GM19397 (cell line): Measurements from ENCODE around the gene UBE3D.
"Not testable (repeated sequence)": the region's sequence is repeated elsewhere in the genome, so short reads cannot be mapped to it uniquely, and the experiment has no call there.

Experiments used
- ATAC-seq: cut with Tn5 transposase; IDR thresholded peaks from one replicate; pipeline ENCODE4 v1.9.1; 2021; ENCODE audit warnings: mild to moderate bottlenecking, moderate library complexity; ENCODE audit not compliant: unreplicated experiment

Gene UBE3D

DNA sequence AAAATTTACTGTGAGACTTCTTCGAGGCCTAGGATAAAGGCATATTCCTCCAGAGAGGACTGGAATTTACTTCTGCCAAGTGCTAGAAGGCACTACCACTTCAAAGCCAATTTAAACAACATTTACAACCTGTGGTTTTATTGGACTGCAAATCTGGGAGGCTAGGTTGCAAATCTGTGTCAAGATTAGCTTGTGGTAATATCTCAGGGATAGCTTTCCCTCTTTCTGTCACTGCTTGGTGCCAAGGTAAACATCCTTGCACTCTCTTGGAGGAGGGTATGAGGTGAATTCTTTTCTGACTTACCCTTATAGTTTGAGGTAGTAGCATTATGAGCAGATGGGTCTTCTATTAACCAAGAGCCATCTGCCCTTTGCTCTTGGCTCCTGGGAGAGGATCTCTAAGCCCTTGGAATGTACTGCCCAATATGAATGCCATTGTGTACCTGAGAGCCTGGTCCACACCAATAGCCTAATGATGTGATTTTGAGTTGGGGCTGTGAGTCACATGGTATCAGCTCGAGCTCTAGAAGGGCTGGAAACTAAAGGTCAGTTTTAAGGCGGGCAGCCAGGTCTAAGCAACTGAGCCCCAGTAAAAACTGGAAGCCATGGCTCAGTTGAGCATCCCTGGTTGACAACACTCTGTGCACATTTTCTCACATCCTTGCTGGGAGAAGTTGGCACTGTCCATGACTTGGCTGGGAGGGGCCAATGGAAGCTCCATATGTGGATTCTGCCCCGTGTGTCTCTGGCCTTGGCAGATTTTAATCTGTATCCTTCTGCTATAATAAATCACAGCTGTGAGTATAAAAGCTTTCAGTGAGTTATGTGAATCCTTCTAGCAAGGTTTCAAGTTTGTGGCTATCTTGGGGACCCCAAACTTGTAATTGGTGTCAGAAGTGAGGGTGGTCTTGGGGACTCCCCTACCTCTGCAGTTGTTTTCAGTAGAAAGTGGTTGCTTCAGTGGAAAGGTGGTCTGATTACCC is 188.1 kb downstream of the UBE3D start:
- no peak for ATAC-seq

DNA sequence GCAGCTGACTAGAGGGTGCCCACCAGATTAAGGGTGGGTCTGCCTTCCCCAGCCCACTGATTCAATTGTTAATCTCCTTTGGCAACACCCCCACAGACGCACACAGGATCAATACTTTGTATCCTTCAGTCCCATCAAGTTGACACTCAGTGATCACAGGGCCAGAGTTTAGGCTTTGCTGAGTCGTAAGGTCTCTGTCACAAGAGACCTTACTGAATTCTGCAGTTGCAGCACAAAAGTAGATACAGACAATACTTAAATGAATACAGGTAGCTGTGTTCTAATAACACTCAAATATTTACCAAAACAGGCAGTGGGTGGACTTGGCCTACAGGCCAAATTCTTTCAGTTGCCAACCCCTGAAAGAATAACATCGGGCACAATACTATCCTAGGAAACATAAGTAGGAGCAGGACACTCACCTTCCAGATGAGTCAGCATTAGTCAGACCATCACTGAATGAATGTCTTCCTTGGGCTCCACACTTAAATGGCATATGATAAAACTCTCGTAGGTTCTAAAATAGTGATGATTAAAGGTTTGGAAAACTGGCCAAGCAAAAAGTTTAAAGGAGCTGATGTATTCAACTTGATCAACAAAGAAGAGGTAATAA is 190.0 kb downstream of the UBE3D start:
- no peak for ATAC-seq

DNA sequence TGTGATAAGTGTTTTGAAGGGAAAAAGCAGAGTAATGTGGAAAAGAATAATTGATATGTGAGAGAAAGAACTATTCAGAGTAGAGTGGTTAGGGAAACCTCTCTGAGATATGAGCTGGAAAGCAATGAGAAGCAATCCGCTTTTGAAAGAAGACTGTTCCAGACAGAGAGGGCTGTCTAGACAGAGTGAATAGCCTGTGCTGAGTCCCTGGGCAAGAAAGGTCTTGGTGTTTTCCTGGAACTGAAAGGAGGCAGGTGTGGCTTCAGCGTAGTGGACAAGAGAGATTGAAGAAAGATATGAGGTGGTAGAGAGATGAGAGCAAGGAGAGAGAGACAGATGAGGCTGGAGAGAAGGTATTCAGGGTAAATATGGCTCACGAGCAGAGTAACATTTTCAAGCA is 190.8 kb downstream of the UBE3D start:
- no peak for ATAC-seq

DNA sequence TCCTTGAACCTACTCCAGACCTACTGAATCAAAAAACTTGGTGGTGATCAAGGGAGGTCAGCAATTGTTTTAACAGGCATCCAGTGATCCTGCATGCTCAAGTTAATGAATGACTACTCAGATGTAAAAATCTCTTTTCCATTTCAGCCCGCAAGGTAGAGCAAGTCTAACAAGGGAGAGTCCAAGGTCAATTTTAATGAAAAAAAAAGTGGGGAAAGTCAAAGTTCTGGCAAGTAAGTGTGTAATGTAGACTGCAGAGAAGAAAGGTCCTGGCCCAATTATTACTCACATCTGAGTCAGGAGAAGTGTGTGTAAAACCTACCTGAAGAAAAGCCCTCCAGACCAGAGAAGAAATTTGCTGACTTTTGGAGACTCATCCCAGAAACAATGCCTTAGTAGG is 193.5 kb downstream of the UBE3D start:
- no peak for ATAC-seq

DNA sequence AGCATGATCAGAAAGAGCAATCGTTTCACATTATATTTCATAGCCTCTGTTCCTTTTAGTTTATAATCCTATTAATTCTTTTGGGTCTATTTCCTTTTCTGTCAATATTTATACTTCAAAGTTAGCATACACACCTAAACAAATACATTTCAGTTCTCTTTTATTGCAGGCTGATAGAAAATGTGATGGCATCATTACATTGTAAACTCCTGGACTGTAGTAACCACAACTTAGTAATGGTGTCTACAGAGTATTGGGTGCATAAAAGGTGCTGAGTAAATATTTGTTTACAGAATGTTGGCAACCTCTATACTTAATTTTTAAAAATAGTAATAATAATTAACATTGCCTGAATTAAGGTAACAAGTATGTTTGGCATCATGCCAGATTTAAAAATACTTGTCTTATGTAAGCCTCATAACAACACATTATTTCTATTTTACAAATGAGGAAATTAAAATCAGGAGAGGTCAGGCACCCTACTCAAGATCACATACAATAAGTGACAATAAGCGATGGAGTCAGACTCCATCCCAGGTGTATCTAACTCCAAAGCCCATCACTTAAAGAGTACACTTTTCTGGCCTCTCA is 195.0 kb downstream of the UBE3D start:
- ATAC-seq: no peak

DNA sequence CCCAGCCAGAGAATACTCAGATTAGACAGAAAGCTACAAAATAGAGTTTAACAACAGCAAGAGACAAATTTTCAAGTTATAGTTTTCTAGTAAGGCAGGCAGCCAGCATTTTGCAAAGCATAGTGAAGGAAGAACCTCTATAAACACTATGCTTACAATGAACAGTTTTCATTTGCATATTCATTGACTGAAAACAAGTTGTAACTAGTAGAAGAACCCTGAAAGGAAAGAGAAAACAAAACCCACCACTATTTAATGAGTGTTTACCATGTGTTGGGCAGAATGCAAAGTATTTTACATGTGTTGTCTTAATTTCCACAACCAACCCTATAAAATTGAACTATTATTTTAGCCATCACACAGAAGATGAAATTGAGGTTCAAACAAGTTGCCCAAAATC is 196.1 kb downstream of the UBE3D start:
- ATAC-seq: no peak

DNA sequence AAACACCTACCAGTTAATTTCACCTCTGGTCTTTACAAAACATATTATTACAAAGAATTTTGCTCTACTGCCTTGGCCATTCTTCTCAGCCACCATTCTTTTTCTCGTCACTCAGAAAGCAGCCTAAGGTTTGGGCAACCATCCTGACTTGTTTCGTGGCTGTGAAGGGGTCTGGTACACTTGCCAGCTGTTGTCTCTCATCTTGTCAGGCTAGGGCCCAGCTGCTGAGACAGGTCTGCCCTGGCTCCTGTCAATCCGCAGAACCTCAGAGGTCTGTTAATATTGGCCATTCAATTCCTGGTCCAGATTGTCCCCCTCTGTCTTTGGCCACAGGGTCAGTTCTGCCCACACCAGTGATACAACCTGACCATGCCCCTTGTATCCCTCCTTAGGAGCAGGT is 197.7 kb downstream of the UBE3D start:
- no peak for ATAC-seq

DNA sequence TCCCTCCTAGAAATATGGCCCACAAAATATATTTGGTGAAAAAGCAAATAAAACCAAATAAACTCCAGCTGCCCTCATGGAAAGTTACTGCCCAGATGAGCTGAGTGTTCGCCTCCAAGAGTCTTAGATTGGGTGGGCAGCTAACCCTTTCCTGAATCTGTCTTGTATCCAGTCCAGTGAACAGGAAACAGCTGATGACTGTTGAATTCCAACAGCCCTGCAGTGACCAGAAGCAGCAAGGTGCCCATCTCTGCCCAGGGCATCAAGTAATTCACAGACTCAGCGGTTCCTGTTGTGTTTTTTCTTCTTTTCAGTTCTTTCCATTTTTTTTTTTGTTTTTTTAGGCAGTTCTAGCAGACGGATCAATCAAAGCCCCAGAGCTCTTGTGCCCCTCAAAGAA is 199.2 kb downstream of the UBE3D start:
- ATAC-seq: no peak

DNA sequence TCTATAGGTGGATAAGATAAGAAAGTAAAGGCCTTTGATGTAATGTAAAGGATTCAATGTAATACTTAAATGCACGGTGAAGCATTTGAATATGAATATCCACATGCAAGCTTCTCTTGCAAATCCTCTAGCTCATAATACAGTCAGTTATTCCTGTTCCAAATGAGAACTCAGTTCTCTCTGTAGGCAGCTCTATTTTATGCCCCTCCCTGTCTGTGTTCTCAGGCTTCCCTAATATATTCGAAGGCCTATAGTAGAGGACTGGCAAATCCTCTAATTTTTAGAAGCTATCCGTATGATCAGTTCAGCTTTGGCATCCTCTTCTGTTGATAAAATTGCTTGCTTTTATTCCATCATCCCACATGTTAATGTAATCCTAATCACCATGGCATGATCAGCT is 200.2 kb downstream of the UBE3D start:
- no peak for ATAC-seq

DNA sequence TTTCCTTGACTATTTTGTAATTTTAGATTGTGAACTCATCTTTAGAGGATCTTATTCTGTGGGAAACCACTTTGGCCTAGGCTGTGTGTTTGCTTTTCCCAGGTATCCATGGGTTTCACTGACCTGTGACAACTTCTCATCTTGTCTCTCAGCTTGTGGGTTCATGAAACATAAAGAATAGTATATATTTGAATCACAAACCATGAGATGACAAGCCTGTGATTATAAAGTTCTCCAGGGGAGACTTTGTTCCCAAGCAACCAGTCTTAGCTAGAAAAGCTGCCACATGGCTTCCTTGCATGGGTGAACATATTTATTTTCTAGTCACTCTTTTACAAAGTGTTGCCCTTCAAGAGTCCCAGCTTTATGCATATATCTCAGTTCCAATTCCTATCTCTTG is 201.9 kb downstream of the UBE3D start:
- ATAC-seq: no peak

DNA sequence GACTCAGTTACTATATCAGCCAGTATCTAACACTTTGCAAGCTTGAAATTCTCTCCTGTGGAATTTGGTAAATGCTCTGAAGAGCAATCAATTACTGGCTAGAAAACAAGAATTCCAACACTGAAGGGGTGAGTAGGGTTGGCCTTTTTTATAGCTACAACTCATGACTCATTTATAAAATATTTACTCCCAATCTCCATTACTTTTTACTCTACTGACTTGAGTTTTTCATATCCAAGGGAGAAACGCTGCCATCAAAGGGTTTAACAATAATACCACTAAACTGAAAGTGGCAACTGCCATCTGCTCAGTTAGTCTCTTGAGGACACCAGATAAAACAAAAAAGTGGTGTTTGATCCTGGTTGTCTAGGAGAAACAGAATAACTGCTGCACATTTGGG is 203.1 kb downstream of the UBE3D start:
- no peak for ATAC-seq

DNA sequence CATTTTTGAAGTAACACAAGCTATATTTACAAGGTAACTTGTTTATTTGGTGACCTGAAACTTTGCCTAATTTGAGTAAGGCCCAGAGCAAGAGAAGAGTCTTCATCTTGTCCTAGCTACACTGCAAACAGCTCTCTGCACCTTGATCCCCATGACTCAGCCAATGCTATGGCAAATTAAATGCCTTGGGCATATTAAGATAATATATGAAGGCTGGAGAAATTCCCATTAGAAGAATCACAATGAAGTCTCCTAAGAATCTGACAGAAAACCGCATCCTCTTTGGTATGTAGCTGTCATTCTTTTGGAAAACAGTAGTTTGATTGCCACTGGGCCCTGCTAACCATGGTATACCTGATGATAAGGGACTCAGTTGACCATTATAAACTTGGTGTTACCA is 204.5 kb downstream of the UBE3D start:
- no peak for ATAC-seq

DNA sequence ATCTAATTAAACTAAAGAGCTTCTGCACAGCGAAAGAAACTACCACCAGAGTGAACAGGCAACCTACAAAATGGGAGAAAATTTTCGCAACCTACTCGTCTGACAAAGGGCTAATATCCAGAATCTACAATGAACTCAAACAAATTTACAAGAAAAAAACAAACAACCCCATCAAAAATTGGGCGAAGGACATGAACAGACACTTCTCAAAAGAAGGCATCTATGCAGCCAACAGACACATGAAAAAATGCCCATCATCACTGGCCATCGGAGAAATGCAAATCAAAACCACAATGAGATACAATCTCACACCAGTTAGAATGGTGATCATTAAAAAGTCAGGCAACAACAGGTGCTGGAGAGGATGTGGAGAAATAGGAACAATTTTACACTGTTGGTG is 209.6 kb downstream of the UBE3D start:
- not testable (repeated sequence) for ATAC-seq

DNA sequence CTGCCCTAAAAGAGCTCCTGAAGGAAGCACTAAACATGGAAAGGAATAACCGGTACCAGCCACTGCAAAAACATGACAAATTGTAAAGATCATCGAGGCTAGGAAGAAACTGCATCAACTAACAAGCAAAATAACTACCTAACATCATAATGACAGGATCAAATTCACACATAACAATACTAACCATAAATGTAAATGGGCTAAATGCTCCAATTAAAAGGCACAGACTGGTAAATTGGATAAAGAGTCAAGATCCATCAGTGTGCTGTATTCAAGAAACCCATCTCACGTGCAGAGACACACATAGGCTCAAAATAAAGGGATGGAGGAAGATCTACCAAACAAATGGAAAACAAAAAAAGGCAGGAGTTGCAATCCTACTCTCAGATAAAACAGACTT is 212.7 kb downstream of the UBE3D start:
- ATAC-seq: not testable (repeated sequence)

DNA sequence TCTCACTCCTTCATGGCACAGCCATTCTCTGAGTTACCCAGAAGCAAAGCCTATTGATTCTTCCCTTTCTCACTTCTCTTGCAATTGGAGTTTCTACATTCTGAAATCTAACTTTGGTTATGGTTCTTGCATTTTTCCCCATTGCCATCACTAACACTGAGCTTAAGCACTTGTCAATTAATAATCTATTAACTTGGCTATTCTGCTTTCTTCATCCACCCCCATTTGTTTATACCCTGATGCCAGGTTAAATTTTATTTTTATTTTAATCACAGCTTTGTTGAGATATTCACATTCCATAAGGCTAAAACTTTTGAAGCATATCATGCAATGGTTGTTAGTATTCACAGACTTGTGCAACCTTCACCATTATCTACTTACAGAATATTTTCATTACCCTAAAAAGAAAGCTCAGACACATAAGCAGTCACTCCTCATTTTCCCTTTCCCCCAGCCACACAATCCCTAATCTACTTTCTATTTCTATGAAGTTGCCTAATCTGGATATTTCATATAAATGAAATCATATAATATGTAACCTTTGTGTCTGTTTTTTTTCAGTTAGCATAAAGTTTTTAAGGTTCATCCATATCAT is 222.3 kb downstream of the UBE3D start:
- ATAC-seq: no peak

DNA sequence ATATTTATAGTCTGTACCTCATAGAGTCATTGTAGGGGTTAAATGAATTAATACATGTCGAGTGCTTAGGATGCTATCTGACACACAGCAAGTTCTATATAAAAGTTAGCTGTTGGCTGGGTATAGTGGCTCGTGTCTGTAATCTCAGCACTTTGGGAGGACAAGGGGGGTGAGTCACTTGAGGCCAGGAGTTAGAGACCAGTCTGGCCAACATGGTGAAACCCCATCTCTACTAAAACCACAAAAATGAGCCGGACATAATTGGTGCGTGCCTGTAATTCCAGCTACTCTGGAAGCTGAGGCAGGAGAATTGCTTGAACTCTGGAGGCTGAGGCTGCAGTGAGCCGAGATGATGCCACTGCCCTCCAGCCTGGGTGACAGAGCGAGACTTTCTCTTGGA is 222.9 kb downstream of the UBE3D start:
- ATAC-seq: no peak
